ENCODE data around the gene PANK4.

- TF ChIP-seq, protein P1, sequence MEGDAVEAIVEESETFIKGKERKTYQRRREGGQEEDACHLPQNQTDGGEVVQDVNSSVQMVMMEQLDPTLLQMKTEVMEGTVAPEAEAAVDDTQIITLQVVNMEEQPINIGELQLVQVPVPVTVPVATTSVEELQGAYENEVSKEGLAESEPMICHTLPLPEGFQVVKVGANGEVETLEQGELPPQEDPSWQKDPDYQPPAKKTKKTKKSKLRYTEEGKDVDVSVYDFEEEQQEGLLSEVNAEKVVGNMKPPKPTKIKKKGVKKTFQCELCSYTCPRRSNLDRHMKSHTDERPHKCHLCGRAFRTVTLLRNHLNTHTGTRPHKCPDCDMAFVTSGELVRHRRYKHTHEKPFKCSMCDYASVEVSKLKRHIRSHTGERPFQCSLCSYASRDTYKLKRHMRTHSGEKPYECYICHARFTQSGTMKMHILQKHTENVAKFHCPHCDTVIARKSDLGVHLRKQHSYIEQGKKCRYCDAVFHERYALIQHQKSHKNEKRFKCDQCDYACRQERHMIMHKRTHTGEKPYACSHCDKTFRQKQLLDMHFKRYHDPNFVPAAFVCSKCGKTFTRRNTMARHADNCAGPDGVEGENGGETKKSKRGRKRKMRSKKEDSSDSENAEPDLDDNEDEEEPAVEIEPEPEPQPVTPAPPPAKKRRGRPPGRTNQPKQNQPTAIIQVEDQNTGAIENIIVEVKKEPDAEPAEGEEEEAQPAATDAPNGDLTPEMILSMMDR (IDR thresholded peaks at IDR 0.05) = no peak
- no peak for TF ChIP-seq POLR2A (IDR thresholded peaks at IDR 0.05)
Observed at GRCh38 chr1:2495546-2495945, 30.9 kb downstream of the PANK4 start.
